ENCODE measurements around the gene RGL3.

DNA sequence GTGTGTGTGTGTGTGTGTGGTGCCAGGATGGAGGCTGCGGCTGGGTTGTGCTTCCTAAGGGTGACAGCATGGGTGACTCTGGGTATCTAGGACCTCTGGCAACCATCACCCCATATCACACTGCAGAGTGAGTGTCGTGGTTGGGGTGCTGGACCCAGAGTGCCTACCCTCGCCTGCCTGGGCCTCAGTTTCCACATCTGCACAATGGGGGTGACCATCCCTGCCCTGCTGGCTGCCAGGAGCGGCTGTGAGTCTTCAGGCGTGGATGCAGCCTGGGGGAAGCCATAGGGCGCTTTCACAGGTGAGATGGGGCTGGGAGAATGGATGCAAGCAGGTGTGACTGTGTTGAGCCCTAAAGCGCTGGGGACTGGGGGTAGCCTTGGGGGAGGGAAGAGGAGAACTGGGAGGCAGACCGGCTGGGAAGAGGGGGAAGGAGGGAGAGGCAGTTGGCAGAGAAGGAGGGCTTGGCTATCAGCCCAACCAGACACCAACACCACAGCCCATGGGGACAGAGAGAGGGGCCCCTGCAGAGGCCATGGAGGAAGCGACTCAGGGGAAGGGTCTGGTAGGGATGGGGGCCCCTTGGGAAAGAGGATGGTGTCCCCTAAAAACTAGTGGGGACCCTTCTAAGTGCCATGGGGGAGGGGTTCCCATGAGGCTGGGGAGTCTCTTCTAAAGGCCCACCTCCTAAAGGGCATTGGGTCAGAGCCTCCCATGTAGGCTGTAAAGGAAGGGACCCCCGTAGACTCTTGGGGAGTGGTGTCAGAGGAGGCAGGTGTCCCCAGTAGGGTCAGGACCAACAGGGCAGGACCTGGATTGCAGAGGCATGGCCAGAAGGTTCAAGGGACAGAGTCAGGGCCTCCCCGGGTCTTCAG lies 62.2 kb downstream of the RGL3 start:
- TF ChIP-seq, protein P1, sequence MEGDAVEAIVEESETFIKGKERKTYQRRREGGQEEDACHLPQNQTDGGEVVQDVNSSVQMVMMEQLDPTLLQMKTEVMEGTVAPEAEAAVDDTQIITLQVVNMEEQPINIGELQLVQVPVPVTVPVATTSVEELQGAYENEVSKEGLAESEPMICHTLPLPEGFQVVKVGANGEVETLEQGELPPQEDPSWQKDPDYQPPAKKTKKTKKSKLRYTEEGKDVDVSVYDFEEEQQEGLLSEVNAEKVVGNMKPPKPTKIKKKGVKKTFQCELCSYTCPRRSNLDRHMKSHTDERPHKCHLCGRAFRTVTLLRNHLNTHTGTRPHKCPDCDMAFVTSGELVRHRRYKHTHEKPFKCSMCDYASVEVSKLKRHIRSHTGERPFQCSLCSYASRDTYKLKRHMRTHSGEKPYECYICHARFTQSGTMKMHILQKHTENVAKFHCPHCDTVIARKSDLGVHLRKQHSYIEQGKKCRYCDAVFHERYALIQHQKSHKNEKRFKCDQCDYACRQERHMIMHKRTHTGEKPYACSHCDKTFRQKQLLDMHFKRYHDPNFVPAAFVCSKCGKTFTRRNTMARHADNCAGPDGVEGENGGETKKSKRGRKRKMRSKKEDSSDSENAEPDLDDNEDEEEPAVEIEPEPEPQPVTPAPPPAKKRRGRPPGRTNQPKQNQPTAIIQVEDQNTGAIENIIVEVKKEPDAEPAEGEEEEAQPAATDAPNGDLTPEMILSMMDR (IDR thresholded peaks at IDR 0.05; ENCODE audit: low read depth, low read length, missing input control), result no peak
- TF ChIP-seq TAF1 (conservative IDR thresholded peaks at IDR 0.05) (no peak), HNF4G (IDR thresholded peaks at IDR 0.05) (no peak), FOXA2 (IDR thresholded peaks at IDR 0.05) (no peak)

Measured in liver (tissue), 3 donors.